ENCODE results near the gene CERS6.

The CERS6 gene

DNA sequence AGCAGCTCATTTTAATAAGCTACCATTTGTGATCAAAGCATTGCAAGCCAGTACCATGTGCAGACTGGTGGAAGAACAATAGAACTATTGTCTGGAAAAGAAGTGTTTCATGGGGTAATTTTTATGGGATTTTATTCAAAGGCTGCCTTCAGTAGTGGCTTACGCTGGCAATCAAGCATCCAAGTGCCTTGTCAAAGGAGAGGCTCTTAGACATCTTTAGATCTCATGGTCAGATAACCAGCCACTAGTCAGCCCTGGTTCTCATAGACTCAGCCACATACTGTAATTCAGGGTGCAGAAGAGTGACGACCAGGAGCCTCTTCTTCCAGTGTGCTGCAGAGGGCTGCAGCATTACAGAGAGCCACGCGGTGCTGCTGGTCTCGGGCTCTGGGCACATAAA lies 247.9 kb downstream of the CERS6 start:
- TF ChIP-seq, protein P1, sequence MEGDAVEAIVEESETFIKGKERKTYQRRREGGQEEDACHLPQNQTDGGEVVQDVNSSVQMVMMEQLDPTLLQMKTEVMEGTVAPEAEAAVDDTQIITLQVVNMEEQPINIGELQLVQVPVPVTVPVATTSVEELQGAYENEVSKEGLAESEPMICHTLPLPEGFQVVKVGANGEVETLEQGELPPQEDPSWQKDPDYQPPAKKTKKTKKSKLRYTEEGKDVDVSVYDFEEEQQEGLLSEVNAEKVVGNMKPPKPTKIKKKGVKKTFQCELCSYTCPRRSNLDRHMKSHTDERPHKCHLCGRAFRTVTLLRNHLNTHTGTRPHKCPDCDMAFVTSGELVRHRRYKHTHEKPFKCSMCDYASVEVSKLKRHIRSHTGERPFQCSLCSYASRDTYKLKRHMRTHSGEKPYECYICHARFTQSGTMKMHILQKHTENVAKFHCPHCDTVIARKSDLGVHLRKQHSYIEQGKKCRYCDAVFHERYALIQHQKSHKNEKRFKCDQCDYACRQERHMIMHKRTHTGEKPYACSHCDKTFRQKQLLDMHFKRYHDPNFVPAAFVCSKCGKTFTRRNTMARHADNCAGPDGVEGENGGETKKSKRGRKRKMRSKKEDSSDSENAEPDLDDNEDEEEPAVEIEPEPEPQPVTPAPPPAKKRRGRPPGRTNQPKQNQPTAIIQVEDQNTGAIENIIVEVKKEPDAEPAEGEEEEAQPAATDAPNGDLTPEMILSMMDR (IDR thresholded peaks at IDR 0.05): no peak

DNA sequence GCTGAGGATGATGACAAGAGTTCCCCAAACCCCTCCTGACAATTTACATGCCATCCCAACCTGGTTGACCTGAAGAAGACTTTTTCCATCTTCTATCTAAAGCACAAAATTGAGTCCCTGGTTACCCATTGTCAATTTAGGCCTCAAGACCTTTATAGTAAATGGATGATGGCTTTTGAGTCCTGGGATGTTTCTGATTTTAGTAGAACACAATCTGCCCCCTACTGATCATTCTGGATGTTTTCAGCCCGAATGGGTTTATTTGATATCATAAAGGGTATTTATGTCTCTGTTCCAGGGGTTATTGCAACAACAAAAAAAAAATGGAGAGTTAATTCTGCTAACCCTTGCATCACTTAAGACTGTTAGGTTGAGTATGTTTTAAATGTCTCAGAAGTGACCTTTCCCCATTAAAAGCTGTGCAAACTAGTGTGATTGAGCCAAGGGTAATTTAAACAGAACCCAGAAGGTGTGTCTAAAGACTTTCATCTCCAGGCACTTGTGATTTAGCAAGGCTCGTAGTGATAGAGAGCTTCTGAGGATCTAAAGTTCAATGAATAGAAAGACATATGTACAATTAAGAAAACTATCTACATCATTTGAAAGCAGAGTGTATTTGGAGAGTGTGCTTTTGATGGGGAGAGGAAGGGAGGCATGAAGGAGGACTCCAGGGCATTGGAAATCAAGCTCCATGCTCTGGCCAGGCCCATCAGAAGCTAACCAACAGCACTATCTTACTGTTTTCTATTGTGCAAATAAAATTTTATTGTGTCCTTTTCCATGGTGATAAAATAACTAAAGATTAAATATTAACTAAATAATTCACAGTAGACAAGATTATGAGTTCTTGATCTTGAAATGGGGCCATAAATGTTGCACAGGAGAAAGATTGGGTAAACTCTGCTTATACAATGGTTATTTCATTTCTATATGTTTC lies 249.7 kb downstream of the CERS6 start:
- TF ChIP-seq, protein P1 (IDR thresholded peaks at IDR 0.05): peak; percentile 39; the same call in 1 of the 2 replicates

DNA sequence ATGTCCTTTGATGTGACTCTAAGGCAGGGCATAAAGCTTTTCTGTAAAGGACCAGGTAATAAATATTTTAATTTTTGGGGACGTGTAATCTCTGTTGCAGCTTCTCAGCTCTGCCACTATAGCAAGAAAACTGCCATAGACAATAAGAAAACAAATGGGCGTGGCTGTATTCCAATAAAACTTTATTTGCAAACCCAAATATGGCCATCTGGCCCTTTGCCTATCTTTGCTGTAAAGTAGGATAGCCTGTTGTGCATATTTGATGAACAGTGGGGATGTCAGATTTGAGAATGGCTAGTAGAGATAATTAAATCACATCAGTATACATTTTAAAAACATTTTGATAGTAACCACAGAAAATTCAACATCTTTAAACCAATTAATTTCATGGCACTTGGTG lies 250.7 kb downstream of the CERS6 start:
- TF ChIP-seq, protein P1 (IDR thresholded peaks at IDR 0.05): no peak

DNA sequence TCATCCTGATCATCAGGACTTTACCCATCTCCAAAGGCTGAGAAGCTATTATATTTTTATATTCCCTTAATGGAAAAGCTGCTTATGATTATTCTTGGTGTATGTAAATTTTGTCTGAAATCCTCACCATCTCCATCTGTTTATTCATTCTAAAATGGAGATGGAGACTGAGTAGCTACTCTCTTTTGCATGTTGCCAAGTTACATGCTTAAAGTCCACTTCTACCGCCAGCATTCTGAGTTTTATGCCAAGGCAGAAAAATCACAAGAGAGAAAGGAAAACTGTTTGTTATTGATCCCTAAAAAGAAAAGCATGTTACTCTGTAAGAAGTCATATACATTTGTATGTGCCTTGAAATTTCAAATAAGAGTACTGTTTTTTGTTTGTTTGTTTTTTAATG lies 252.0 kb downstream of the CERS6 start:
- TF ChIP-seq, protein P1 (IDR thresholded peaks at IDR 0.05): no peak

DNA sequence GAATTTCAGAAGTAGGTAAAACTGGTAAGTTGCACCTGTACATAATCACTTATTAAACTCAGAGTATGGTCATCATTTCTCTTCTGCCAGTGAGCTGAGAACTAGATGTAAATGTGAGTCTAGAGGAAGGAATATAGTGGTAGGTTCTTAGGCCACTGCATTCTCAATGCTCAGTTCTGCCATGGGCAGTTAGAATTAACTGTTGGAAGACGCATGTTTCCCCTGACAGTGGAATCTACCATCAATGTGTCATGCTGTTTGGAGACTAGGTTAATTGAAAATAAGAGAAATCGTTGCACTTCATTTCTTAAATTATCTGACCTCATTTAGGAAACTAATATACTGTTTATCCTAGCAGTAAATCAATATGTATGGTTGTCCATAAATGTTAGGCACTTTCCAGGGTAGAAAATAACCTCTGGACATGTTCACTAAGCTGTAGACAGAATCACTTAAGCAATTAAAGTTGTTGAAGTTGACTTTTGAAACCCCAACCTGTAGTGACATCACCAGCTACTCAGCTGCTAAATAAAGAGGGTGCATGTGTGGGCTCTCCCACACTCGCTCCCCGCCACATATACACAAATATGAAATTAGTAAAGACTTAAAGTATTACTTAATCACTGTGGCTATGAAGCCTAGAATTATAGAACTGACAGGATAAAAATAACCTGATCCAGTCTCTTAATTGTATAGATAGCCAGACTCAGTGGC lies 254.8 kb downstream of the CERS6 start:
- TF ChIP-seq, protein P1 (IDR thresholded peaks at IDR 0.05): no peak

DNA sequence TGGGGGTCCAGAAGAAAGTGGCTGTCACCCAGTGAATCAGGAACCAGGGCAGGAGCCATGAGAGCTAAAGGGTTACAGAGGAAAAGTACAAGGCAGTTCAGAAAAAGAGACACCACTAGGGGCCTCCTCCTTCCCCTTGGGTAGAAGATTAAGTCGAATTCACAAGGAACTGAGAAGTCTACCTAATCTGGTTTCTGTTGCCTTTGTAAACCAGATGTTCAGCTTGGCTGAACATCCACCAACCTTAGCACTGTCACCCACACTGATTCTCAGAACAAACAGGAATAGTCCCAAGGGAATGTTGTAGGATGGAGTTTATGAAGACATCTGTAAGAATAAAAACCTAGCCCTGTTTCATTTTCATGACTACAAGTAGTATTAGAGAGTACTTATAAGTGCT lies 256.0 kb downstream of the CERS6 start:
- TF ChIP-seq, protein P1 (IDR thresholded peaks at IDR 0.05): no peak

DNA sequence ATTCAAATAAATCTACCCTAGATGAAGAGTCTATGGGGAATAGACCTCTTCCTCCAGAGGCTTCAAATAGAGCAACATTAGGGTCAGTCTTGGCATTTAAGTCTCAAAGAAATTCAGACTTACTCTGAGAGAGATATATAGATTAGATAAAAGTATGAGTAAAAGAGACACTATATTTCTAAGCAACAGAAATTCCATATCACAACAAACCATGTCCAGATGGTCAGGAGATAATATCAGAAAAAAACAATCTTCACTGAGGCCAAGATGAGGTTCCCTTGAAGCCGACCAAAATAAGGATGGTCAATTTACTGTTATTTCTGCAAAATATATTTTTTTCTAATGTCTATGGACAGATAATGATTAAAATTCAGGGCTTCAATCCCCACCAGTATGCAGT lies 257.3 kb downstream of the CERS6 start:
- TF ChIP-seq, protein P1 (IDR thresholded peaks at IDR 0.05): no peak

All from LNCAP (cell line).